GM21381 (cell line): Measurements from ENCODE around the gene TRAPPC2L.
A peak's percentile ranks its signal among the peaks of the same experiment; 100 is the strongest.

Experiments used
- ATAC-seq: cut with Tn5 transposase; IDR thresholded peaks from one replicate; pipeline ENCODE4 v1.9.1; 2021; ENCODE audit warnings: mild to moderate bottlenecking, moderate library complexity; ENCODE audit not compliant: unreplicated experiment

The TRAPPC2L gene

GRCh38 chr16:88856828-88857727, at the start of gene TRAPPC2L, which contains the start of gene GALNS:
Gene TRAPPC2L (plus strand): TSS chr16:88857127. CDS start chr16:88857151, 24 bp downstream.
Gene GALNS (minus strand): TSS chr16:88856947. CDS start chr16:88856877, 70 bp downstream.
- peak; percentile 82 for ATAC-seq

DNA sequence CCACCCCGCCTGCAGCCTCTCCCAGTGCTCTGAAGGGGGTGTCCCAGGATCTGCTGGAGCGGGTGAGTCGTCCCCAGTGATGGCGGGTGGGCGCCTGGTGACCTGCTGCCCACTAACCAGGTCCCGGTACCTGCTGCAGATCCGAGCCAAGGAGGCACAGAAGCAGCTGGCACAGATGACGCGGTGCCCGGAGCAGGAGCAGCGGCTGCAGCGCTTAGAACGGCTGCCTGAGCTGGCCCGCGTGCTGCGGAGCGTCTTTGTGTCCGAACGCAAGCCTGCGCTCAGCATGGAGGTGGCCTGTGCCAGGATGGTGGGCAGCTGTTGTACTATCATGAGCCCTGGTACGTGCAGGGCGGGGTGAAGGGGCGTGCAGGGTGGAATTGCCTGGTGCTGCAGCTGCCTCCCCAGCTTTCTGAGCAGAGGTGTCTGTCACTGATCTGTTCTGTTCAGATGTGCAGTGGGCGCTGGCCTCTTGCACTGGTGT, 49.7 kb upstream of the TRAPPC2L start:
- no peak for ATAC-seq

DNA sequence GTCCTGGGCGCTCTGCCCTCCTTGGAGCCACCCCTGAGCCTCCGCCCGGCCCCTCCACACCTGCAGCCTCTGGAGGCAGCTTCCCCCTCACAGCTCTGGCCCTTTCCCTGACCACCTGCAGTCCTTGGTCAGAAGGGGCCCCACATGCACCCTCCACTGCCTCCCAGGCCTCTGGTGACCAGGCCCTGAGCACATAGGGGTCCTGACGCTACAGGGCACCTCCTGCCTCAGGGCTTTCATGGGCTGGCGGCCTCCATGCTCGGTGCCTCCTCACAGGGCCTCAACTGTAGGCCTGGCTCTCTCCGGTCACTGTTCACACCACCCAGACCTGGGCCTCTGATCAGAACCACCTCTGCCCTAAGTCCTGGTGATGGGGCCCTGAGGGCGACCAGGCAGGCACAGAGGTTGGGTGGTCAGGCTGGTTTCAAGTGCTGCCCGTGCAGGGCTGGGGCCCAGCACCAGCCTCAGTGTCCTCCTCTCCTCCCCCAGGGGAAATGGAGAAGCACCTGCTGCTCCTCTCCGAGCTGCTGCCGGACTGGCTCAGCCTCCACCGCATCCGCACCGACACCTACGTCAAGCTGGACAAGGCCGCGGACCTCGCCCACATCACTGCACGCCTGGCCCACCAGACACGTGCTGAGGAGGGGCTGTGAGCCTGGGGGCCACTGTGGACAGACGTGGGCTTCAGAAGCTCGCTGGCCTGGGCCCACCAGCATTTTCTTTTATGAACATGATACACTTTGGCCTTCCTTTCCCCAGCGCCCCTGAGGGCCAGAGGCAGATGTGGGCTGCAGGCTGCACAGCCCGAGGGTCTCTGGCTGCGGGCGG, 49.1 kb upstream of the TRAPPC2L start:
- no peak for ATAC-seq

DNA sequence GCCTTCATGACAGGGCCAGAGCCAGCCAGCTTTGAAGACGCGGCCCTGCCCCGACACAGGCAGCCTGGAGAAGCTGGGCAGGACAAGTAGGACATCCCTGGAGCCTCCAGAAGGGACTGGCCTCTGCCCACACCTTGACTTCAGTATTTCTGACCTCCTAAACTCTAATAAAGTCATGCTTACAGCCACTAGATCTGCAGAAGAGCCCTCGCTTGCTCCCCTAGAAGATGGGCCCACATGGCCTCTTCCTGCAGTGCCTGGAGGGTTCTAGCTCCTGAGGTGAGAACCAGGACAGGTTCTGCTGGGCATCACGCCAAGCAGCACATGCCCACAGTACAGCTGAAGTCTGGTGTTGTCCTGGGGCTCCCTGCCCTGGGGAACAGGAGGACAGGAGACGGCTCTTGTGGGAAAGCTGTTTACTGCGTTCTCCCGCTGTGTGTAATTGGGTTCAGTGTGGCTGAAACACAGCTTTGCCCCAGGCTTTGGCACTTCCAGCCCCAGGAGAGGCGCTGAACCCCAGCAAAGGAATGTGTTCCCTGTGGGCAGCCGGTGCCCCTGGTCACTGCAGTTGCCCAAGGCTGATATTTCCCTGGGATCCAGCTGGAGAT, 47.8 kb upstream of the TRAPPC2L start:
- no peak for ATAC-seq

GRCh38 chr16:88809676-88810165, 47.2 kb upstream of the TRAPPC2L start:
- ATAC-seq: no peak

DNA sequence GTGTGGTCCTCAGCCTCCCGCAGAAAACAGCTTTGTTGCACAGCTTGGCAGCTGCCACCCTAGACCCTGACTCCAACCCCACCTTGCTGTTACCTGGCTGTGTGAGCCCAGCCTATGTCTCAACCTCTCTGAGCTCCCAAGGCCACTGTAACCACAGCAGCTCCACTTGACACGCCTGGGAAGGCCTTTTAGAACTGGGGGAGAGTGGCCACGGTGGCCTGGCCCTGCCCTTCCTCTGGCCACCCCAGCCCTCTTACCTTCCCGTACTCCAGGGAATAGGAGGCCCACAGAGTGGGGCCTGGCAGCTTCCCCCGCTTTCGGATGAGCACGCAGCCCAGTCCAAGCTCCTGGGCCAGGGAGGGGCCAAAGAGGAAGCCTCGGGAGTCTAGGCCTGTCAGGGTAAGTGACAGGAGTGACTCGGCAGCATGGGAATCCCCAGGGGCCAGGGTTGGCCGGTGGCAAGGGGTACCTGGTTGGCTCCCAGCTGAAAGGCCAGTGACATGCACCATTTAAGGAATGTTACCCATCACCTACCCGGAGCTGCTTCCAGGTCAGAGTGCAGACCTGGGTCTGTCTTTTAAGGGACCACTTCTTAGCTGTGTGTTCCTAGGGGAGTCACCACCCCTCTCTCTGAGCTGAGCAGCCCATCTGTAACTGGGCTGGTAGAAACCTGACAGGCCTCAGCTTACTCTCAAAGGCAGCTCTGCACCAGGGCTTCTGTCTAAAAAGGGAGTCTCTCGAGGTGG, 46.6 kb upstream of the TRAPPC2L start:
- ATAC-seq: no peak

GRCh38 chr16:88810912-88811768, 45.8 kb upstream of the TRAPPC2L start:
- peak; percentile 47 for ATAC-seq

DNA sequence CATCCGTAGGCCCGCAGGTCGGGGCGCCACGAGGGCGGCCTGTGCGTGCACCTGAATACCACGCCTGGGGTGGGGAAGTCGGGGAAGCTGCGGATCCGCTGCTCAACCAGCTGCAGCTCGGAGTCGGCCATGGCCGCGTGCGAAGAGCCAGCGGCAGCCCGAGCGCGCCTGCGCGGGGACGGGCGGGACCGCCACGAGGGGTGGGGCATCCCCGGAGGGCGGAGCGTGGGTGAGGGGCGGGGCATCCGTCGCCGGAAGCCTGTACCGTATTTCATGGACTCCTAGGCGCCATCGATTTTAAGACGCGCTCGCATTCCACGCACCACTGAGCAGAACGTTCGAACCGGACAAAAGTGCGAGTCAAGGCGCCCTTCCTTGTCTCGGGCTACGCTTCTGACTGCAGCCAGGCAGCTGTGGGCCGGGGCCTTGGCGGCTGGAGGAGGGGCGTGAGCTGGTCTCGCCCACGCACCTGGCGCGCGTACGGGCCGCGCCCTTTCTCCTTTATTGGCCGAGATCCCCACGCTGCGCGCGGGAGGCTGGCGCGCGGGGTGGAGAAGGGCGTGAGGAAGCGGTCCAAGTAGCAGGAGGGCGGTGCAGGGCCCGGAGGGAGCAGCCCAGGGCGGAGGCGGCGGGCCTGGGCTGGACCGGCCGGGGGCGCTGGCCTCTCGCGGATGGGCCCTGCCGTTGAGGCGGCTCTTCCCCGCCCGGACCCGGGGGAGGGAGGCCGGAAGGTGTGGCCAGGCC, 45.0 kb upstream of the TRAPPC2L start, which contains the start of gene APRT:
TSS of gene APRT (minus strand) at position 160 of the 744 bp plus-strand sequence. CDS start at position 131, 29 bp downstream.
- ATAC-seq: peak; percentile 63

DNA sequence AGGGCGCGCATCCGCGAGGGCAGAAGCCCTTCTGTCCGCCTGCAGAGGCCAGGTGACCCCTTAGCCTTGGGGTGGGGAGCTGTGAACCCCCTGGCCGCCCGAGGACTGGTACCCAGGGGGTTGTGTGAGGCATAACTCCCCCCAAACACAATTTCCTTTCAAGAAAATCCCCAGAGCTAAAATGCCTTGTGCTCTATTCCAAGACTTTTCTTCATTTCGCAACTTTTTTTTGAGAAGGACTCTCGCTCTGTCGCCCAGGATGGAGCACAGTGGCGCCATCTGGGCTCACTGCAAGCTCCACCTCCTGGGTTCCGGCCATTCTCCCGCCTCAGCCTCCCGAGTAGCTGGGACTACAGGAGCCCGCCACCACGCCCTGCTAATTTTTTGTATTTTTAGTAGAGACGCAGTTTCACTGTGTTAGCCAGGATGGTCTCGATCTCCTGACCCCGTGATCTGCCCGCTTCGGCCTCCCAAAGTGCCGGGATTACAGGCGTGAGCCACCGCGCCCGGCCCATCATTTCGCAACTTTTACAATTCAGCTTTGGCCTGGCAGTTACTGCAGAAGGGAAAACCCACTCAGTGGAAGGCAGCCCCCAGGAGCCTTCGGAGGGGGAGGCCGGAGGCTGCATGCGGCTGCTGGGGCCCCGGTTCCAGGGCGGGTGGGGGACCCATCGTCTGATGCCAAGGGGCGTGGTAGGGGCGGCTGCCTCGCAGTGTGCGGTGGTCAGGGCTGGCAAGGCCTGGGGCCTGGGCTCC, 44.2 kb upstream of the TRAPPC2L start:
- ATAC-seq: no peak

GRCh38 chr16:88813269-88814143, 43.4 kb upstream of the TRAPPC2L start:
- ATAC-seq: no peak

DNA sequence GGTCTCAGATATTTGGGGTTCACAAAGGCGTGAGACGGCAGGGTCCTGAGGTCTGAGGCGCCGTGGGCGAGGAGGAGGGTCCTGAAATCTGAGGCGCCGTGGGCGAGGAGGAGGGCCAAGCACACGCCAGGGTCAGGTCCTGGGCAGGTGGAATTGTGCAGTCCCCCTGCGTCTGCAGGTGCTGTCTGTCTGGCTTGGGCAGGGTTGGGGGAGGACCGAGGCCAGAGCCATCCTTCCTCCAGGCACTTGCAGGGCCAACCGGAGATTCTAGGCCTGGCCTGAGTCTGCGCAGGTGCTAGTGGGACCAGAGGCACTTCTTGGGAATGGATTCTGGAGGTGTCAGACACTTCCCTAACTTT, 42.8 kb upstream of the TRAPPC2L start:
- no peak for ATAC-seq

- no peak for ATAC-seq
Observed at GRCh38 chr16:88815227-88815626, 41.7 kb upstream of the TRAPPC2L start.

- ATAC-seq: no peak
Observed at GRCh38 chr16:88815901-88816589, 40.9 kb upstream of the TRAPPC2L start.

DNA sequence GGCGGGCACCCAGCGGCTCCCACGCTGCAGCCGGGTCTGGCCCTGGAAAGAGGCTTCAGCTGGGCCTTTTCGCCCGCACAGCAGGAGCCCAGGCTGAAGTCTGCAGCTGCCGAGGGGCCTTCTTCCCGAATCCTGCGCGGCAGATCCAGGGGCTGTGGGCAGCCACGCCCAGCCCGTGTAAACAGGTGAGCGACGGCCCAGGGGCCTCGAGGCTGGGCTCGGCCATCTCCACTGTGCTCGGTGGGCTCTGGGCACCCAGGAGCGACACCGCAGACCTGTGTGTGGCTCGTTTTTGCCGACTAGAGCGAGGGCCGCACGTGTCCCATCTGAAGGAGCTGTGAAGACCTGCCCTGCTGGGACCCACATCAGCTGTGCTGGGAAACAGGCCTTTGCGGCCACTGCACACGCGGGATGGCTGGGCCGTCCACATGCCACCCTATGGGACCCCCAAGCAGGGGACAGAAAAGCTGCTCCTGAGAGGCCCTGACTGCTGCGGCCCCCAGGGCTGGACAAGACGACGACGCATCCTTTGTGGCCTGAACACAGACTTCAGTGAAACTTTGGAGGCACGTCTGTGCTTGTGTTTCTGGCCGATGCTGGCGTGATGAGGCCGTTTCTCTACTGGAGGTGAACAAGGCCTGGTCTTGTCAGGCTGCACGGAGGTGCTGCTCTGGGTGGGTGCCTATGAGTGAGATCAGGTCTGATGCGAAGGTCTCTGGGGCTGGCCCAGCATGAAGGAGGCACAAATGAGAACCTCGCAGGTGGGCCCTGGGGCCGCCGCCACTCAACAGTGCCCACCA, 40.0 kb upstream of the TRAPPC2L start:
- ATAC-seq: no peak

GRCh38 chr16:88817785-88818574, 38.9 kb upstream of the TRAPPC2L start:
- no peak for ATAC-seq
